ENCODE measurements around the gene RPS14. TPM values are rescaled to one million over a fixed set of nuclear protein-coding genes. Genes with fewer than 3 reads are reported as not detected.

Gene RPS14
- polyA plus RNA-seq, 1 of the 3 experiments (the other 2 are of a cell fraction) = 10,227 TPM

- peaks cover 0 to 8% of the 10 kb centered on the region in 2 experiments; a peak in 2 of 4 replicates for H3K4me1 ChIP-seq (ENCODE audit: control insufficient read depth in 1 of 2, insufficient read depth in 2 of 2, low read depth in 1 of 2, low read length in 1 of 2)
- H3K9me3 ChIP-seq = no peaks in the 10 kb centered on the region
- ChIA-PET CTCF (interaction anchor here (0.5 to 8.1 kb wide), 18 partner anchors 8 to 389 kb away, joined by 3 to 83 read pairs (median 3); partner anchors contain the start of genes IRGM, RPS14 and SMIM3), POLR2A (interaction anchor here (0.7 kb wide), 1 partner anchor 51 kb away, joined by 5 read pairs; no protein-coding TSS in a partner anchor)
- H3K27ac ChIP-seq (ENCODE audit: low read depth in 2 of 2, low read length in 1 of 2) = no peak overlapping the region
- DNase-seq = no peak
- H3K4me3 ChIP-seq (ENCODE audit: low read depth in 2 of 2, low read length in 1 of 2) = no peak overlapping the region
- WGBS (ENCODE audit: low lambda C conversion rate) = 91% methylated on average over 16 of the region's 16 CpGs
- H3K9ac ChIP-seq = no peak overlapping the region
- no peaks in the 10 kb centered on the region for H3K27me3 ChIP-seq (ENCODE audit: insufficient read depth)
- H2AFZ ChIP-seq (ENCODE audit: low read depth) = no peak overlapping the region
- TF ChIP-seq FOSL2 (IDR thresholded peaks at IDR 0.05; ENCODE audit: borderline replicate concordance, low read depth) = no peak
- TF ChIP-seq MEF2A (IDR thresholded peaks at IDR 0.05; ENCODE audit: borderline replicate concordance, low read depth) = no peak
- no peak for TF ChIP-seq EZH2phosphoT487 (IDR thresholded peaks at IDR 0.05; ENCODE audit: borderline replicate concordance, low read depth)
- no peak for TF ChIP-seq RFX5 (IDR thresholded peaks at IDR 0.05; ENCODE audit: low read length)
- no peak for TF ChIP-seq SMC3 (IDR thresholded peaks at IDR 0.05; ENCODE audit: low read depth, low read length)
- TF ChIP-seq FOXM1 (IDR thresholded peaks at IDR 0.05; ENCODE audit: low read depth) = no peak
- no peak for TF ChIP-seq TAF1 (IDR thresholded peaks at IDR 0.05; ENCODE audit: borderline replicate concordance, low read depth, low read length)
- no peak for TF ChIP-seq RAD21 (IDR thresholded peaks at IDR 0.05; ENCODE audit: low read length)
- no peak for TF ChIP-seq GABPA (IDR thresholded peaks at IDR 0.05; ENCODE audit: low read depth)
- TF ChIP-seq, protein P1, sequence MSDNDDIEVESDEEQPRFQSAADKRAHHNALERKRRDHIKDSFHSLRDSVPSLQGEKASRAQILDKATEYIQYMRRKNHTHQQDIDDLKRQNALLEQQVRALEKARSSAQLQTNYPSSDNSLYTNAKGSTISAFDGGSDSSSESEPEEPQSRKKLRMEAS (IDR thresholded peaks at IDR 0.05; ENCODE audit: low read depth) = no peak
- no peak for TF ChIP-seq POLR2AphosphoS5 (IDR thresholded peaks at IDR 0.05; ENCODE audit: low read depth, low read length)
- TF ChIP-seq ELF1 (IDR thresholded peaks at IDR 0.05) = no peak
- no peak for TF ChIP-seq EP300 (IDR thresholded peaks at IDR 0.05; ENCODE audit: borderline replicate concordance in 1 of 2, low read depth in 1 of 2, low read length in 1 of 2)
- no peak for TF ChIP-seq YY1 (IDR thresholded peaks at IDR 0.05; ENCODE audit: low read depth)
- TF ChIP-seq NFIC (IDR thresholded peaks at IDR 0.05; ENCODE audit: borderline replicate concordance) = no peak
- TF ChIP-seq, protein P2, sequence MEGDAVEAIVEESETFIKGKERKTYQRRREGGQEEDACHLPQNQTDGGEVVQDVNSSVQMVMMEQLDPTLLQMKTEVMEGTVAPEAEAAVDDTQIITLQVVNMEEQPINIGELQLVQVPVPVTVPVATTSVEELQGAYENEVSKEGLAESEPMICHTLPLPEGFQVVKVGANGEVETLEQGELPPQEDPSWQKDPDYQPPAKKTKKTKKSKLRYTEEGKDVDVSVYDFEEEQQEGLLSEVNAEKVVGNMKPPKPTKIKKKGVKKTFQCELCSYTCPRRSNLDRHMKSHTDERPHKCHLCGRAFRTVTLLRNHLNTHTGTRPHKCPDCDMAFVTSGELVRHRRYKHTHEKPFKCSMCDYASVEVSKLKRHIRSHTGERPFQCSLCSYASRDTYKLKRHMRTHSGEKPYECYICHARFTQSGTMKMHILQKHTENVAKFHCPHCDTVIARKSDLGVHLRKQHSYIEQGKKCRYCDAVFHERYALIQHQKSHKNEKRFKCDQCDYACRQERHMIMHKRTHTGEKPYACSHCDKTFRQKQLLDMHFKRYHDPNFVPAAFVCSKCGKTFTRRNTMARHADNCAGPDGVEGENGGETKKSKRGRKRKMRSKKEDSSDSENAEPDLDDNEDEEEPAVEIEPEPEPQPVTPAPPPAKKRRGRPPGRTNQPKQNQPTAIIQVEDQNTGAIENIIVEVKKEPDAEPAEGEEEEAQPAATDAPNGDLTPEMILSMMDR (IDR thresholded peaks at IDR 0.05) = no peak
- no peak for TF ChIP-seq FOXJ3 (CRISPR knock-in tag; IDR thresholded peaks at IDR 0.05)
- no peaks in the 10 kb centered on the region for H3F3A ChIP-seq (replicated peaks; ENCODE audit: insufficient read depth)
- no peaks in the 10 kb centered on the region for H3K79me2 ChIP-seq (ENCODE audit: insufficient read depth)
- no peak overlapping the region for H3K4me2 ChIP-seq
- no peaks in the 10 kb centered on the region for H3K36me3 ChIP-seq (replicated peaks in 1 of 2; ENCODE audit: control insufficient read depth in 1 of 2, insufficient read depth in 2 of 2, low read length in 1 of 2)
- H4K20me1 ChIP-seq (ENCODE audit: insufficient read depth) = no peaks in the 10 kb centered on the region
- no peaks in the 10 kb centered on the region for H3K9me2 ChIP-seq
Measured at GRCh38 chr5:150457562-150458240, 8.2 kb upstream of the RPS14 start.

Measured in SK-N-SH (cell line).